CD1c-positive myeloid dendritic cell (primary cell): Measurements from ENCODE around the gene RNF126.
"Not testable (repeated sequence)": the region's sequence is repeated elsewhere in the genome, so short reads cannot be mapped to it uniquely, and the experiment has no call there.

Experiments used
- DNase-seq: peaks from one replicate; pipeline ENCODE4 v3.0.0-alpha.2; 2016; ENCODE audit errors: extremely low spot score

Gene RNF126

GRCh38 chr19:686589-687297 is 23.7 kb upstream of the RNF126 start:
- DNase-seq: no peak

GRCh38 chr19:685454-685931 is 22.5 kb upstream of the RNF126 start:
- no peak for DNase-seq

- DNase-seq: no peak
These were observed 19.8 kb upstream of the RNF126 start for GRCh38 chr19:682678-683320.

- DNase-seq: peak; percentile 78
These were observed 18.3 kb upstream of the RNF126 start for GRCh38 chr19:681029-682019.

GRCh38 chr19:680287-681028 is 17.4 kb upstream of the RNF126 start:
- DNase-seq: peak; percentile 99

GRCh38 chr19:679418-680286 is 16.6 kb upstream of the RNF126 start:
- DNase-seq: peak; percentile 74

- no peak for DNase-seq
These were observed 15.9 kb upstream of the RNF126 start for GRCh38 chr19:678791-679388.

- DNase-seq: no peak
These were observed 14.8 kb upstream of the RNF126 start for GRCh38 chr19:677601-678436.

GRCh38 chr19:677201-677600 is 14.2 kb upstream of the RNF126 start:
- peak; percentile 20 for DNase-seq

GRCh38 chr19:676339-677105 is 13.5 kb upstream of the RNF126 start, which contains the start of gene FSTL3:
FSTL3 (plus strand) TSS chr19:676392; CDS start chr19:676424, 32 bp downstream.
- DNase-seq: peak; percentile 18

- no peak for DNase-seq
These were observed 13.0 kb upstream of the RNF126 start for GRCh38 chr19:676007-676338.

GRCh38 chr19:674282-675151 is 11.5 kb upstream of the RNF126 start:
- DNase-seq: no peak

GRCh38 chr19:670609-671075 is 7.6 kb upstream of the RNF126 start:
- DNase-seq: no peak

GRCh38 chr19:668675-669434 is 5.8 kb upstream of the RNF126 start:
- not testable (repeated sequence) for DNase-seq

- DNase-seq: not testable (repeated sequence)
These were observed 4.1 kb upstream of the RNF126 start for GRCh38 chr19:666985-667573.

- DNase-seq: peak; percentile 88
These were observed 2.0 kb upstream of the RNF126 start for GRCh38 chr19:664913-665443.
